Kidney (tissue), 14 donors: Measurements from ENCODE around the gene ORC4. TPM values are rescaled to one million over a fixed set of nuclear protein-coding genes. Genes with fewer than 3 reads are reported as not detected.

Experiments
- DNase-seq, 5 donors: peaks; one replicate each; pipeline ENCODE4 v3.0.0-alpha.2; 2013 to 2020
- FAIRE-seq: peaks from 2 replicates; lab custom pipeline; 2012; peaks lifted over from hg19 to GRCh38; lab: Jason Lieb, UNC
- H3K27ac ChIP-seq, 2 donors: one replicate each; pipeline ENCODE4 v1.7.0; 2013; ENCODE audit warnings: low read depth in 2 of 2, low read length in 2 of 2, inconsistent platforms in 1 of 2
- H3K27me3 ChIP-seq: one replicate; pipeline ENCODE4 v1.7.1; 2013; ENCODE audit warnings: low read length, inconsistent platforms; ENCODE audit not compliant: control insufficient read depth, insufficient read depth
- H3K36me3 ChIP-seq, 3 donors: one replicate each; pipeline versions ENCODE4 v1.7.0 to v1.7.1; 2013; ENCODE audit warnings: low read length in 3 of 3, control low read depth in 1 of 3, inconsistent platforms in 1 of 3; ENCODE audit not compliant: insufficient read depth in 3 of 3, control insufficient read depth in 2 of 3
- H3K4me1 ChIP-seq, 3 donors: one replicate each; pipeline versions ENCODE4 v1.7.0 to v1.7.1; 2013; ENCODE audit warnings: low read length in 3 of 3, inconsistent platforms in 1 of 3, low read depth in 1 of 3; ENCODE audit not compliant: control insufficient read depth in 2 of 3, insufficient read depth in 2 of 3
- H3K4me3 ChIP-seq, 3 donors: one replicate each; pipeline versions ENCODE4 v1.7.0 to v1.8.1; 2013; ENCODE audit warnings: low read length in 3 of 3, control low read depth in 1 of 3, inconsistent platforms in 1 of 3
- H3K9ac ChIP-seq, 3 donors: one replicate each; pipeline versions ENCODE4 v1.7.0 to v1.7.1; 2013; ENCODE audit warnings: low read length in 3 of 3, control low read depth in 1 of 3, inconsistent platforms in 1 of 3
- H3K9me3 ChIP-seq, 3 donors: one replicate each; pipeline versions ENCODE4 v1.7.0 to v1.7.1; 2013; ENCODE audit warnings: low read length in 3 of 3, control low read depth in 1 of 3, inconsistent platforms in 1 of 3; ENCODE audit not compliant: control insufficient read depth in 2 of 3, insufficient read depth in 1 of 3
- CTCF ChIP-seq: IDR thresholded peaks from 3 replicates; pipeline ENCODE4 v1.5.1; 2012; ENCODE audit warnings: mild to moderate bottlenecking, moderate library complexity, borderline replicate concordance; ENCODE audit not compliant: insufficient read depth; ENCODE audit errors: extremely low read depth
- intact Hi-C: fragments of 100-400 bp; cut with DNase I; formaldehyde crosslinking; loops from one replicate; pipeline ENCODE4 v1.11.1; 2022
- polyA plus RNA-seq: library from polyadenylated mRNA; stranded (reverse); fragments of 350-450 nt; fragmentation: Illumina TruSeq; extraction: RNeasy Lipid Tissue Mini Kit (QIAGEN cat#74804); gene quantifications from one replicate; pipeline ENCODE4 v1.2.3, GENCODE V29; 2014; ENCODE audit warnings: low read depth, low replicate concordance; ENCODE audit not compliant: insufficient read depth
- total RNA-seq: library from RNA; stranded (reverse); fragmentation: NEBNext Ultra II Directional; extraction: Animal tissue kit (Norgen Biotek cat#: 25700); gene quantifications from one replicate; pipeline ENCODE4 v1.2.1, GENCODE V29; 2021
- donor health status: control.
- donor health status: control.
- donor health status: control.
- donor health status: control.
- donor health status: control.
- donor health status: DM: yes; HTN: yes; CAD: no.
- donor health status: Normal renal cell carcinoma (clear cell type).

The ORC4 gene
- total and polyA plus RNA-seq, 2 donors from 2014 or later = 34.5 to 49.7 TPM

- Histone ChIP-seq H3K36me3 (peaks cover 7 to 27% (median 9%) of the 10 kb centered on the region in 3 donors), H3K27ac (no peak overlapping the region), H3K27me3 (no peaks in the 10 kb centered on the region), H3K9me3 (no peaks in the 10 kb centered on the region), H3K4me3 (no peak overlapping the region), H3K4me1 (peaks cover 0 to 9% (median 0%) of the 10 kb centered on the region in 3 donors), H3K9ac (no peak overlapping the region)
- TF ChIP-seq CTCF = no peak
- intact Hi-C loops = no loop called here
- no peak for DNase-seq
- FAIRE-seq = peak; percentile 44
Observed at GRCh38 chr2:147934881-147935620, 85.5 kb downstream of the ORC4 start.

GRCh38 chr2:147933931-147934330, 86.6 kb downstream of the ORC4 start:
- intact Hi-C loops = no loop called here
- no peak for DNase-seq

GRCh38 chr2:147927053-147927588, 93.4 kb downstream of the ORC4 start:
- TF ChIP-seq CTCF = no peak
- peaks cover 0 to 10% (median 5%) of the 10 kb centered on the region in 3 donors for H3K36me3 ChIP-seq
- H3K9ac ChIP-seq = no peak overlapping the region
- FAIRE-seq (no peak), DNase-seq (no peak)
- no peaks in the 10 kb centered on the region for H3K27me3 ChIP-seq
- H3K9me3 ChIP-seq = no peaks in the 10 kb centered on the region
- H3K27ac ChIP-seq = no peak overlapping the region
- H3K4me1 ChIP-seq = no peaks in the 10 kb centered on the region
- intact Hi-C loops = no loop called here
- no peak overlapping the region for H3K4me3 ChIP-seq

More at GRCh38 chr2:147933931-147934330, 86.6 kb downstream of the ORC4 start:
- no peak overlapping the region for H3K27ac ChIP-seq
- no peaks in the 10 kb centered on the region for H3K27me3 ChIP-seq
- peaks cover 0 to 5% (median 0%) of the 10 kb centered on the region in 3 donors for H3K4me1 ChIP-seq
- H3K9me3 ChIP-seq = no peaks in the 10 kb centered on the region
- no peak overlapping the region for H3K9ac ChIP-seq
- H3K4me3 ChIP-seq = no peak overlapping the region
- no peak for TF ChIP-seq CTCF
- peaks cover 7 to 27% (median 9%) of the 10 kb centered on the region in 3 donors for H3K36me3 ChIP-seq
- no peak for FAIRE-seq
